Left lung (tissue), 10 donors: ENCODE measurements around the gene PLCL2. TPM values are rescaled to one million over a fixed set of nuclear protein-coding genes. Genes with fewer than 3 reads are reported as not detected.

ENCODE experiments used
- ATAC-seq: fragments of 200-7000 bp; cut with Tn5 transposase; one replicate; pipeline ENCODE4 v1.9.1; 2020; ENCODE audit warnings: moderate library complexity
- DNase-seq, 4 donors: peaks; one replicate each; pipeline ENCODE4 v3.0.0-alpha.2; 2013 to 2020
- H3K27ac ChIP-seq, 2 donors: fragments of 200-600 bp; sonication (generic) in 1 of 2; one replicate each; pipeline versions ENCODE4 v1.5.0 to v1.8.0; 2020 to 2021
- H3K27me3 ChIP-seq, 2 donors: fragments of 200-600 bp; sonication (generic) in 1 of 2; one replicate each; pipeline versions ENCODE4 v1.5.0 to v1.8.0; 2020 to 2021
- H3K36me3 ChIP-seq, 2 donors: fragments of 200-600 bp; sonication (generic) in 1 of 2; one replicate each; pipeline versions ENCODE4 v1.5.0 to v1.8.0; 2020 to 2021
- H3K4me1 ChIP-seq, 2 donors: fragments of 200-600 bp; one replicate each; pipeline ENCODE4 v1.8.0; 2021
- H3K4me3 ChIP-seq, 2 donors: fragments of 200-600 bp; sonication (generic) in 1 of 2; one replicate each; pipeline versions ENCODE4 v1.5.0 to v1.8.0; 2020 to 2021; ENCODE audit warnings: mild to moderate bottlenecking in 1 of 2
- H3K9me3 ChIP-seq, 2 donors: fragments of 200-600 bp; sonication (generic) in 1 of 2; one replicate each; pipeline versions ENCODE4 v1.5.0 to v1.8.0; 2020 to 2021
- CTCF ChIP-seq, 2 donors: fragments of 200-600 bp; sonication (generic) in 1 of 2; IDR thresholded peaks; one replicate each; pipeline versions ENCODE4 v1.5.0 to v1.8.0; 2021; ENCODE audit warnings: antibody characterized with exemption in 2 of 2
- intact Hi-C, 2 donors: fragments of 100-400 bp; cut with DNase I; formaldehyde crosslinking; loops; one replicate each; pipeline versions ENCODE4 v1.11.2 to v1.14.2; 2022
- polyA plus RNA-seq, 6 donors: library from polyadenylated mRNA; unstranded; fragments of 120-200 nt; gene quantifications; one replicate each; pipeline ENCODE4 v1.2.1, GENCODE V29; 2013; ENCODE audit not compliant: insufficient read length in 6 of 6
- total RNA-seq, 2 donors: library from RNA; stranded (reverse); fragmentation: NEBNext Ultra II Directional; extraction: Animal tissue kit (Norgen Biotek cat#: 25700); gene quantifications; one replicate each; pipeline ENCODE4 v1.2.1, GENCODE V29; 2021
- donor health status: DM: no; HTN: yes; CAD: no.
- donor health status: DM: no; HTN: no; CAD: no.

Gene PLCL2
- total and polyA plus RNA-seq, 8 donors: 7.8 to 15.7 (median 10.1) TPM

- Histone ChIP-seq H3K9me3 (no peaks in the 10 kb centered on the region), H3K27me3 (no peaks in the 10 kb centered on the region), H3K4me3 (peak overlapping the region in 1 of 2 donors; percentile 16), H3K36me3 (no peaks in the 10 kb centered on the region), H3K4me1 (peaks cover 0 to 45% of the 10 kb centered on the region in 2 donors), H3K27ac (peak overlapping the region in 1 of 2 donors; percentile 73)
- peak in 3 of 4 donors; percentile 18 to 71 (median 51) for DNase-seq
- intact Hi-C loops: no loop called here
- ATAC-seq: peak; percentile 82
- no peak for TF ChIP-seq CTCF (IDR thresholded peaks at IDR 0.05)
Measured at GRCh38 chr3:16849229-16849628, 35.5 kb upstream of the PLCL2 start.

- Histone ChIP-seq H3K27ac (peak overlapping the region in 1 of 2 donors; percentile 73), H3K4me3 (no peak overlapping the region), H3K9me3 (no peaks in the 10 kb centered on the region), H3K27me3 (no peaks in the 10 kb centered on the region), H3K36me3 (no peaks in the 10 kb centered on the region), H3K4me1 (peaks cover 0 to 39% of the 10 kb centered on the region in 2 donors)
- peak; percentile 53 for ATAC-seq
- TF ChIP-seq CTCF (IDR thresholded peaks at IDR 0.05): no peak
- peak in 1 of 4 donors; percentile 28 for DNase-seq
- intact Hi-C loops: no loop called here
Measured at GRCh38 chr3:16849795-16850194, 35.0 kb upstream of the PLCL2 start.

GRCh38 chr3:16855497-16855896 lies 29.3 kb upstream of the PLCL2 start:
- no peaks in the 10 kb centered on the region for H3K36me3 ChIP-seq
- no peaks in the 10 kb centered on the region for H3K9me3 ChIP-seq
- H3K4me1 ChIP-seq: peaks cover 0 to 2% of the 10 kb centered on the region in 2 donors
- H3K27ac ChIP-seq: no peak overlapping the region
- ATAC-seq (no peak), DNase-seq (no peak)
- no peaks in the 10 kb centered on the region for H3K27me3 ChIP-seq
- intact Hi-C loops: no loop called here
- H3K4me3 ChIP-seq: no peak overlapping the region
- no peak for TF ChIP-seq CTCF (IDR thresholded peaks at IDR 0.05)

- DNase-seq (no peak), ATAC-seq (no peak)
- H3K4me1 ChIP-seq: no peaks in the 10 kb centered on the region
- no peaks in the 10 kb centered on the region for H3K36me3 ChIP-seq
- peaks cover 0 to 3% of the 10 kb centered on the region in 2 donors for H3K9me3 ChIP-seq
- TF ChIP-seq CTCF (IDR thresholded peaks at IDR 0.05): no peak
- intact Hi-C loops: no loop called here
- no peaks in the 10 kb centered on the region for H3K27me3 ChIP-seq
- no peak overlapping the region for H3K4me3 ChIP-seq
- no peak overlapping the region for H3K27ac ChIP-seq
Measured at GRCh38 chr3:16860234-16860633, 24.5 kb upstream of the PLCL2 start.

- Histone ChIP-seq H3K4me3 (no peak overlapping the region), H3K27me3 (no peaks in the 10 kb centered on the region), H3K9me3 (peaks cover 0 to 3% of the 10 kb centered on the region in 2 donors), H3K4me1 (no peaks in the 10 kb centered on the region), H3K27ac (no peak overlapping the region), H3K36me3 (no peaks in the 10 kb centered on the region)
- DNase-seq (no peak), ATAC-seq (no peak)
- intact Hi-C loops: no loop called here
- no peak for TF ChIP-seq CTCF (IDR thresholded peaks at IDR 0.05)
Measured at GRCh38 chr3:16861432-16861831, 23.3 kb upstream of the PLCL2 start.
